Mammary epithelial cell (primary cell): ENCODE data around the gene SKA2.

Source experiments
- CTCF ChIP-seq, 2 donors: IDR thresholded peaks in 1 of 2; conservative IDR thresholded peaks in 1 of 2; 2 replicates each; pipeline ENCODE4 v1.5.1; 2011 to 2012; ENCODE audit warnings: inconsistent platforms in 2 of 2, low read length in 2 of 2, mild to moderate bottlenecking in 2 of 2, control low read depth in 1 of 2, low read depth in 1 of 2; ENCODE audit not compliant: insufficient read depth in 1 of 2; ENCODE audit errors: extremely low read depth in 1 of 2
- EZH2 ChIP-seq: IDR thresholded peaks from 2 replicates; pipeline ENCODE4 v1.6.1; 2012; ENCODE audit warnings: low read length, inconsistent platforms, borderline replicate concordance

GRCh38 chr17:59126809-59127417 lies 28.1 kb downstream of the SKA2 start:
- no peak for TF ChIP-seq CTCF (conservative IDR thresholded peaks at IDR 0.05 in 1 of 2, IDR thresholded peaks at IDR 0.05 in 1 of 2; ENCODE audit: extremely low read depth in 1 of 2, insufficient read depth in 1 of 2, low read depth in 1 of 2, low read length in 2 of 2)
- TF ChIP-seq EZH2: no peak
